NCI-H774 (cell line): ENCODE results near the gene IL1B.
"Not testable (repeated sequence)": the region's sequence is repeated elsewhere in the genome, so short reads cannot be mapped to it uniquely, and the experiment has no call there.

Experiments
- DNase-seq: peaks from one replicate; lab custom pipeline; 2025; lab: John Stamatoyannopoulos, UW

Gene IL1B

DNA sequence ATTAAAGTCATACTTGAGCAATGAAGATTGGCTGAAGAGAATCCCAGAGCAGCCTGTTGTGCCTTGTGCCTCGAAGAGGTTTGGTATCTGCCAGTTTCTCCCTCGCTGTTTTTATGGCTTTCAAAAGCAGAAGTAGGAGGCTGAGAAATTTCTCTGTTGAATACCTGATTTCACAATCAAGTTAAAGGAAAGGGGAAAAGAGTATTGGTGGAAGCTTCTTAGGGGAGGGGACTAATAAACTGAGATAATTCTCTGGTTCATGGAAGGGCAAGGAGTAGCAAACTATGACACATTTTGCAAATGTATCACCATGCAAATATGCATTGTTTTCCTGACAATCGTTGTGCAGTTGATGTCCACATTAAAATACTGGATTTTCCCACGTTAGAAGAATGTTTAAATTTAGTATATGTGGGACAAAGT is at the start of gene IL1B:
TSS of gene IL1B (minus strand) at position 85 of the 423 bp plus-strand sequence. CDS start 550 bp downstream, outside the sequence.
- DNase-seq, result no peak

DNA sequence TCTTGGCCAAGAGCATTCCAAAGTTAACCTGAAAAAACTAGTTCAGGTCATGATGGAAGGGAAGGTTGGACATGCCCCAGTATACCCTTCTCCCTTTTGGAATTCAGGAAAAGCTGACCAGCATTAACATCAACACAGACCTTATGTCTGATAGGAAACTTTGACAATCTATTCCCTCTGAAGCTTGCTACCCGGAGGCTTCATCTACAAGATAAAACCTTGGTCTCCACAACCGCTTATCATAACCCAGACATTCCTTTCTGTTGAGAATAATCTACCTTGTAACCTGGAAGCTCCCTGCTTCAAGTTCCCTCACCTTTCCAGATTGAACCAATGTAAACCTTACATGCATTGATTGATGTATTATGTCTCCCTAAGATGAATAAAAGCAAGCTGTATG is 49.7 kb upstream of the IL1B start:
- no peak for DNase-seq

DNA sequence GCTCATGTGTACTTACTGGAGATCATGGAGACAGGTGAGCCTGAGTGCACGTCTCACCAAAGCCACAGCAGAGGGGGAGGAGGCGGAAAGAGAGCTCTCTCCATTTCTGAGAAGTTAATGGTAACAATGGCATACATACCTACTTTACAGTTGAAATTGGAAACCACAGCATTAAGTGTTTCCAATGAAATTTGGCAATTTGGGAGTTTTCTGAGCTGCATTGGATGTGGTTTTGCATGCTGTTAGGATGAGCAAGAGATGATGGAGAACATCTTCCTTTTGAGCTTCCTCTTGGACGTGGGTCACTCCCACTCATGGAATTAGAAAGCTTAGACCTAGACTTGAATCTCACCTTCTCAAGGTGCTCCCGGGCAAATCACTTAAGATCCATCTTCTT is 48.9 kb upstream of the IL1B start:
- DNase-seq, result no peak

DNA sequence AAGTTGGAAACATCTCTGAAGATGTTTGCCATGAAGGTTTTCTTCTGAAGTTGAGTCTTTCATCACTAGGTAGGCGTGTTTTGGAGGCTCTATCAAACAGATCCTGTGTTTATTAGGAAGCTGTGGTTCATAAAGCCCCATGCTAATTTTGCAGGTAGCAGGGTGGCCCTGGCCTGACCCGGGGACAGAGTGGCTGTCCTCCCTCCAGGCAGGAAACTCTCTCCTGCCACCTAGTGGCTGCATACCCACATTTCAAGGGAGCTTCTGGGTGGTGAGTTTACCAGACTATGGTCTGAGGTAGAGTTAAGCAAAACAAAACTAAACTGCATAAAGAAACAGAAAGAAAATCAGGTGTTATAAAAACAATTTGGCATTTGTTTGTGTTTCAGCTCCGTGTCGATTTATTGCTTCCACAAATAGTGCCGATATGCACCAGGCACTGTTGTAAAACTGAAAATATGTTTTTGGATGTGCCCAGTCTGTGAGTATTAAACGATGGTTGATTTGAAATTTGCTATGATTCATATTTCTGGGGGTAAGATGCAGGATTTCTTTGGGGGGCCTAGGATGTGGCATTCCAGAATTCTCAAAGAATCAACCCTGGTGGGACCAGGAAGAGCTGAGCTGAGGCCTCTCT is 48.4 kb upstream of the IL1B start:
- peak; percentile 40 for DNase-seq

DNA sequence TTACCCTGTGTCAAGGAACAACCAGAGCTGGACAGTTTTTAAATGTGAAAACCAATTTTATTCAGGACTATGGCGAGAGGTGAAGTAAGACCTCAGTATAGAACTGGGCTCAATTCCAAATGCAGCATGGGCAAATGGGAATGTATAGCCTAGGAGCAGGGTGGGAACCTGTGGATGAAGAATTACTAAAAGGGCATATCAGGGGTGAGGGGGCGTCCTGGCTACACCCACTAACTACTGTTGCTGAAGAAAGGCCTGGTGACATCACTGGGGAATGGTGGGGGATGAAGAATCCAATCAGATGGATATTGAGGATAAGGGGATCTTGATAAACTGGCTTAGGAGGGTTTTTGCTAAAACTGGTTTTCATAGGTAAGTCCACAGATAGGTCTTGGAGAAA is 47.1 kb upstream of the IL1B start:
- DNase-seq, result no peak

DNA sequence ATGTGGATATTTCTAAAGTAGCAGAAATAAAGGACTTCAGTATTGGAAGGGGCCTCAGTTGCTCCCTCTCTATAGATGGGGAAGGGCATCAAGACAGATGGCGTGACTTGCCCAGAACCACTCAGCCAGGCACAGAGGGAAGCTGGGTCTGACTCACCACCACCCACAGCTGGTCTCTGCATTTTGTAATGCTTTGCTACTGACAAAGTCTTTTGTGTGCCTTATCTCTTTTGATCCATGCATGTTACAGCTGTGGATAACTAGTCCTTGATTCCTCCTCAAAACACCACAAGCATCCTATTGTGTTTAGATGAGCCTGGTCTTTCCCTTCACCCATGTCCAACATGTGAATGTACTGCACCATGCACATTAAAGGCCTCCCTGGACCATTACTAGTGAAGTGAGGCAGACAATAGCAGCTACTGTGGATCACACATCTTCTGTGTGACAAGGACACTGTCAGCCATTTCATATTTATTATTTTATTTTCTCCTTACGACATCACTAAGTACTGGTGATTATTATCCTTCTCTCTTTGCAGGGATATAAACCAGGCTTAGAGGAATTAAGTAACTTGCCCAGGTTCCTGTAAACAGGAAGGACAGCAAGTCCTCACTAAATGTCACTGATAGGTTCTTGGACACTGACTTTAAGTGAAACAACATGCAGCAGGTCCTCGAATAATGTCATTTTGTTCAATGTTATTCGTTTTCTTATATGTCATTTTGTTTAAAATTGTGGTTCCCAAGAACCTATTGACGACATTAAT is 44.8 kb upstream of the IL1B start:
- no peak for DNase-seq

DNA sequence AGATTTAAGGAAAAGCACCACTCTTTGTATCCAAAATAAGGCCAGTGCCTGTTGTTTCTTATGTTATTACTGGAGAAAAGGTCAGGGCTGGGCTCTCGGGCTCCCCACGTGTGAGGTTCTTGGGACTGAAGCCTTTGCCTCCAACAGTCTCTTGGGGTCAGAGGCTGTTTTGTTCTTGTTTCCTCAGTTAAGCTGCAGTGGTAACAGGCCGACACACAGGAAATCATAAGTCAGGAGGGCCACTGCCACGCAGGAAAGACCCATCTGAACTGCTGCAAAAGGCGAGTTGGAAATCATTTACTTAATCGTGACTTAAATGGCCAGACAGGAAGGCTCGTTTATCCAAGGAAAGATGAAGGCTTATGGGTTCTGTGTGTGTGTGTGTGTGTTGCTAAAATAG is 44.1 kb upstream of the IL1B start:
- no peak for DNase-seq

DNA sequence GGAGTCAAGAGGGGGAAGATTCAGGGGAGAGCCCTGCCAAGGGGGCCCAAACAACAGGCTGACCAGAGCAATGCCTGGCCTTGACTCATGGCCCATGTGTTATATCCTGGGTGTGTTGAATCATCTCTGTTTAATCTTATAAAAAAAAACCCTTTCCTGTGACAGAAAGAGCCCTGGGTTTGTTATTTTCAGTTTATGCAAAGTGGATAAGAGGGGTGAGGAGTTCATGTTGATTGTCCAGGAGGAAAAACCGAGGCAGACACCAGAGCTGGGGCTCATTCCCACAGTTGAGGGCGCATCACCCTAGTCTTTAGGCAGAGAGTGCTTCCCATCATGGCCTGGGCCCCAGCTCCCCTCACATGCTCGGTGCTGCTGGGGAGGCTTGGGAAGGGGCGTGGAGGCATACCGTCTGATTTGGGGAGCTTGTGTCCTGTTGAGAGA is 43.5 kb upstream of the IL1B start:
- DNase-seq, result no peak

DNA sequence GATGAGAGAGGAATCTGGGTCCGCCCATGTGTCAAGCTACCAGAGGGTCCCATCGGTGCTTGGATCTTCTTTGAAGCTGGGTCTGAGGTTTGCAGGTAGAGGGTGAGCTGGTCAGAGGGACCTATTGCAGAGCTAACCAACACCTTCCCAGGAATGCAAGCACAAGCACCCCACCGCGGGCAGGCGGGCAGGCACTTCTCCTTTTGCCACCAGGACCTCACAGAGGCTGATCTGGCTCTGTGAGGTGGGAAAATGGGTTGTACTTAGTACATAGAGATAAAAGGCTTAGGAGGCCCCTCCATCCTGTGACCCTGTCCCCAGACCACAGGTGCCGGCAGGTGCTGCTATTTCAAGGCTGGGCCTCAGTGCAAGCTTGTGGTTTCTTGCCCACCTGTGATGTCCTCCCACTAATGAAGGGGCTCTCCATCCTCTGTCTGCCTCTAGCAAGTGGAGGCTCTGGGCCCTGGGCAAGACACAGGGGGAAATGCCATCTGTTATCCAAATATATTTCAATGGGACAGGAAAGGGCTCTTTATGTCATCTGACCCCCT is 43.0 kb upstream of the IL1B start:
- DNase-seq, result no peak

DNA sequence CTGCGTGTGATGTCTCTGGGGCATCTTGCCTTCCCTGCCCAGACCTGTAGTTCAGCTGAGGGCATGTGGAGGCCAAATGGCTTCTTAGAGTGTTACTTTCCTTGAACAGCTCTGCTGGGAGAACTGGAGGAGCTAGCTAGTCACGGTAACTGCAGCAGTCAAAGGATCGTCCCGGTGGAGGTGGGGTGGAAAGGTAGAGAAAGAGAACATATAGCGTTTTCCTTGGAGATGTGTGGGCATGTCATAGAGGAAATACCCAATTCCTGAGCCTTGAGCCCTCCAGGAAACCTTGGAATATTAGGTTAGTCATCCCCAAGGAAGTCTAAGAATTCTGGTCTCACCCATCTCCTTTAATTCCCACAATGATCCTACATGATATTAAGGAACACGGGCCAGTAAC is 40.8 kb upstream of the IL1B start:
- DNase-seq, result no peak

DNA sequence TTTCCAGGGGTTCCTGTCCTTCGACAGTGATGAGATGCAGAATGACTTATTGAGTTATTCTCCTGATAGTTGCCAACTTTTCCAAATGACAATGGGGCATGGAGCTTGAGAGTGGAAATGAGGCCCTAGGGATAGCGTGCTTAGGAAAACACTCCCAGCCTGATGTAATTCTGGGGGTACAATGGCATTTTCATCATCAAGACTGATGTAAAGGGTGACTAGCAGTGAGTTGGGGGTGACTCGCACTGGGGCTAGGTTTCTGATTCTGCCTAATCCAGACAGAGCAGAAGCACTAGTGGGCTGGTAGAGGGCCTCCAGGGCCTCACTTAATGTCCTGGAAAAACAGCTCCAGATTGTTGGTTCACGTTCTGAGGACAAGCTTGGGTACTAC is 40.4 kb upstream of the IL1B start:
- DNase-seq, result no peak

DNA sequence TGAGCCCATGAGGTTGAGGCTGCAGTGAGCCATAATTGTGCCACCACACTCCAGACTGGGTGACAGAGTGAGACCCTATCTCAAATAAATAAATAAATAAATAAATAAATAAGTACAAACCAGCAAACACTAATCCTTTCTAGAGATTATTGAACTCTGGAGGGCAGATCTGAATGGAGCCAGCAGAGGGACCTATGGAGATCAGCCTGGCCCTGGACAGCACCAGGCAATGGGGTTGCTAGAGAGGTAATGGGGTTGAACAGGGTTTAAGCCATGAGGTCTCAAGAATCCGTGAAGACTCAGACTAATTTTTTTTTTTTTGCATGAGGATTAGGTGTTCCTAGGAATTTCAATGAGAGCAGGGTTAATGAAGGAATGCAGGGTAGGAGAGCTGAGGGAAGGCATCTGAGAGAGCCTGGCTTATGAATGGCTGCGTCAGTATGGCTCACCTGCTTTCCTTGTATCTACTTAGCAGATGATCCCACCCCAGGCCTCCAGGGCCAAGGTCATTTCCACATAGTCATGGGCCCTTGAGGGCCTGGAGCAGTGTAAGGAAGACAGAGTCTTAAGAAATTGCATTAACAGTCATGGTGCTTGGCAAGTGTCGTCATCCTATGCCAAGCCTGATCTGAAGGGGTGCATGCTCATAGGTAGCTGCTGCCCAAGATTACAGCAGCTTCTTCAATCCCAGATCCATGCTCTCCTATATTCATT is 39.8 kb upstream of the IL1B start:
- no peak for DNase-seq

DNA sequence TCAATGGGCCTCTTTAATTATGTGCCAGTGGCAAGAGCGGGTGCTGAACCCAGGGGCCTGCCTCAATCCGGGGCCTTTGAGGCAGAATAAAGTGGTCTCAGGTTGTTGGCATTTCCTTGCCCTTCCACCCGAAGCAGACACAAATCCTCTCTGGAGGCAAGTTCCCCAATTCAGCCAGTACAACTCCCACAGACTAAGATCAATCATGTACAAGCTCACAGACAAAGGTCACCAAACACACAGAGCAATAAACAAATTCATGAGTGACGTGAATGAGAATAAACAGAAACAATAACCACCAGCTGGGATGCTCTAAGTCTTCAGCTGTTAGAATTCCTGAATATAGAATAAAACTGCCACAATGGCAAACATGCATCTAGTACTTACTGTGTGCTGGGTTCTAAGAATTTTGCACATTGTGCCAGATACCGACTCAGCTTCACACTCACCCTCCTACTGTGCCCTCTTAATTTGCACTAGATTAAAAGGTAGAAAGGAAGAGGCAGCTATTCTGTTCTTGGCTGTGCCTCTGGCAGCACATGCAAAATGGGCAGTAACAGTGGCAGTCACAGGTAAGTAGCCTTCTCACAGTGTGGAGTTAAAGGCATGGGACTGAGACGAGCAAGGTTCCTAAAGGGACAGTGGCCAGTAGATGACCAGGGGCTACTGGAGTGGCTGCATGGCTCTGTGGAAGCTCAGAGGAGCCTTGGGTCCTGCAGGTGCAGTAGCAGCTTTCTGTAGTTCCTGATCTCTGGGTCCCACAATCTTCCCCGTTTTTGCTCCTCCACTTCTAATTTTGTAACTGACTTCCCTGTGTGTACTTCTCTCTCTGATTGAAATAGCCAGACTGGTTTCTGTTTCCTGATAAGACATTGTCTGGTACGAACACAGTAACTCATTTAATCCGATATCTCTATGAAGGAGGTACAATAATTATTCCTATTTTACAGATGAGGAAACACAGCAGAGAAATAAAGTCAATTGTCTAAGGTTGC is 34.6 kb upstream of the IL1B start:
- no peak for DNase-seq

DNA sequence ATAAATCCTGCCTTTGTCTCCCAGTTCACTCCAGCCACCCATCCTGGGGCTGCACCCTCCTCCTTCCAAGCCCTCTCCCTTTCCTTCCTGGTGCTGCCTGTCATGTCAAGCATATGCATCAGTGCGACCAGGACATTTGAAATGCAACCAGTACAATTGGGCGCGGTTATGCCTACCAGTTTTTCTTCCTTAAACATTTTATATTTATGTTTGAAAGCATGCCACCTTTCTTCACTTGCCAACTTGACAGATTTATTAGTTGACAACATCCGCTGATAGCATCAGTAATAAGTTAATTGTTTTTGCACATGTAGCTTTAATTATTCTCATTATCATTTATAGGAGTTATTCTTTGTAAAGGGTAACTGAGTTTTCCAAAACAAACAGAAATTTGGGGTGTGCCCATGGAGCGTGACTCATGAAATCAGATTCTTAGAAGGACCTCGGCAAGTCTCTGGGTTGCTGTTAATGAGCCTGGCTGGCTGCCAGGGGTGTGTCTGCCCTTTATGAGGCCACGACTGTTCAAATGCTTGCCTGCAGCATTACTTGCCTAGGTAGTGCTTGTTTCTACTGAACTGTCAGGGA is 32.8 kb upstream of the IL1B start:
- peak; percentile 41 for DNase-seq

DNA sequence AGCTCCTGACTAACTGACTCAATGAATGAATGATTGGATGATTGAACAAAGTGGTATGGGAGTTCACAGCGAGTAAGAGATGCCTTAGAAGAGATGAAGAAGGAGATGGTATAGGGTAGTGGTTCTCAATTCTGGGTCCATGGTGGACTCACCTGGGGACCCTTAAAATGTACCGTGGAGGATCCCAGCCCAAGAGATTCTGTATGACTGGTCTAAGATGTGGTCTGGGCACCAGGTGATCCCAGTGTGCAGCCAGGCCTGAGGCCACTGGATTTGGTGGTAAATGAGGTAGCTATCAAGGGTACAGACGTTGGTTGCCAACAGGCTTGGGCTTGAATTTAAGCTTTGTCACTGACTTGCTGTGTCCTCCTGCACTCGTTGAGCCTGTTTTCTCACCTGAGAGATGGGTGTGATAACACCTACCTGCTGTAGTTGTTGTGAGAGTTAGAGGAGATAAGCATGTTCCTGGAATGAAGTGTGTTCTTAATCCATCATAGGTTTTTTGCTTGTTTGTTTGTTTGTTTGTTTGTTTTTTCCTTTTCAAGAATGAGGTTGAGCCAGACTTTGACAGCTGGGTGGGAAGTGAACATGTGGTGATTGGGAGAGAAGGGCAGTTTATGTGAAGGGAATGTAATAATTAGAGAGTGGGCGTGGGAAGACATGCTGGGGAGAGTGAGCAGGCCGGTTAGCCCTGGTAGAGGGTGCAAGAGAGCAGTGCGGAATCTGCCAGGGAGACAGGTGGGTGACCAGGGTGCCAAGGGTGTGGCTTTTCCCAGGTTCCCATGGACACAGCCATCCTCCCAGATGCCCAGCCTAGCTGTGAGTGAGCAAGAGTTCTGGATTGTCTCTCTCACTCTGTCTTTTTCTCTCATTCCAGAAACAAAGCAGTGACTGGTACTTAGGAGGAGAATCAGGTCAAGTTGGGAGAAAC is 31.4 kb upstream of the IL1B start:
- DNase-seq, result no peak

DNA sequence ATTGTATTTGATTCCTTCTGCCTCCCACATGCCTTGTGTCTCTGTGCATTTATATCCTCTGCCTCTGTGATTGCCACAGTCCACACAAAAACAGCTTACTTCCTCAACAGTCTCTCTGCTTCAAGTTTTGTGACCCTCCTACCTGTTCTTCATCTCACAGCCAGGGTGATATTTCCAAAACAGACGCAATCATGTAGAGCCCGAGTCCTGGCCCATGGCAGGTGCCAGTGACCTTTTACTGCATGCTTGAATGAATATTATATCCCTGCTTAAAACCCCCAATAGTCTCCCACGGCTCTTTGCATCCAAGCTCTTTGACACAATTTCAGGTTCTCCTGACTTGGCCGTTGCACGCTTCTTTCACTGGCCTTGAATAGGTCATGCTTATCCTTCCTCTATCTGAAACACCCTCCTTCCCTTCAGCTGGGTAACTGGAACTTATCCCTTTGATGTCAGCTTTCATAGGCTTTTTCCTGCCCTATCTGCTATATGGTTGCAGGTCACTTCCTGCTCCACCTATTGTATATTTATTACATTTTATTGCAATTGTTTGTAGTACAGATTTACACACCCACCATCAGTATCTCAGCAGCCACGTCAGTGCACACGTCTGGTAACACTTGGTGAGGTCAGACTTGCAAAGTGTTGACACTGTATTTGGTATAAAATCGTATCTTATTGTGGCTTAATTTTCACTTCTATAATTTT is 29.7 kb upstream of the IL1B start:
- no peak for DNase-seq

DNA sequence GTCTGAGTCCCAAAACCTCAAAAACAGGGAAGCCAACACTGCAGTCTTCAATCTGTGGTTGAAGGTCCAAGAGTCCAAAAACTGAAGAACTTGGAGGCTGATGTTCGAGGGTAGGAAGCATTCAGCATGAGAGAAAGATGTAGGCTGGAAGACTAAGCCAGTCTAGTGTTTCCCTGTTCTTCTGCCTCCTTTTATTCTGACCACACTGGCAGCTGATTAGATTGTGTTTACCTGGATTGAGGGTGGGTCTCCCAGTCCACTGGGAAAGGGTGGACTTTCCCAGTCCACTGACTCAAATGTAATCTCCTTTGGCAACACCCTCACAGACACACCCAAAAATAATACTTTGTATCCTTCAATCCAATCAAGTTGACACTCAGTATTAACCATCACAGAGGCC is 27.5 kb upstream of the IL1B start:
- DNase-seq, result no peak

DNA sequence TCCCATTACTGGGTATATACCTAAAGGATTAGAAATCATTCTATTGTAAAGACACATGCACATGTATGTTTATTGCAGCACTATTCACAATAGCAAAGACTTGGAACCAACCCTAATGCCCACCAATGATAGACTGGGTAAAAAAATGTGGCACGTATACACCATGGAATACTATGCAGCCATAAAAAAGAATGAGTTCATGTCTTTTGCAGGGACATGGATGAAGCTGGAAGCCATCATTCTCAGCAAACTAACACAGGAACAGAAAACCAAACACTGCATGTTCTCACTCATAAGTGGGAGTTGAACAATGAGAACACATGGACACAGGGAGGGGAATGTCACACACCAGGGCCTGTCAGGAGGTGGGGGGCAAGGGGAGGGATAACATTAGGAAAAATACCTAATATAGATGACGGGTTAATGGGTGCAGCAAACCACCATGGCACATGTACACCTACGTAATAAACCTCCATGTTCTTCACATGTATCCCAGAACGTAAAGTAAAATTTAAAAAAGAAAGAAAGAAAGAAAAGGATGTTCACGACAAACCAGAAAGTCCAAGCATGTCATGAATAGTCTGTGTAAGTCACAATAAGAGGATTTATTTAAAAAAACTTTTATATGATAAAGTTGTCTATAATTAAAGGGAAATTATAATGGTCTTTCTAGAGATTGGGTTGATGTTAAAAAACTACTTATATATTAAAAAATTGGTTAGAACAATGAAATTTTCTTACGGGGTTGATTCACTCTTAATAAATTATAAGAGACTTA is 23.0 kb upstream of the IL1B start:
- DNase-seq, result not testable (repeated sequence)

DNA sequence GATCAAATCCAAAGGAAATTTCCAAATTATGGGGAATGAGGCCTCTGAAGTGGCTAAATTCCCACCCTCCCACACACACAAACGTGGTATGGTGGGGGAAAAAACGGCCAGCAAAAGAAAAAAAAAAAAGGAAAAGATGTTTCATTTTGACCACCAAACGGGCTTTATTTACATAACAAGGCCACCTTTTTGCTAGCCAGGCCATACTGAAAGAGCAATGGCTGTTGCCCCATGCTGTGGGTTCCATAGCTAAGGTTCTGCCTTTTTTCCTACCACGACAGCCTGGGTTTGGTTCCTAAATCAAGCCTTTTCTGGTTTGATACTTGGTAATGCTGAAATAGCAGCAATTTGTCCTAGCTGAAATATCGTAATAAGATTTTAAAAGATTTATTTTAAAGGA is 14.0 kb upstream of the IL1B start:
- DNase-seq, result no peak
